Caco-2 (cell line): Measurements from ENCODE around the gene LONP1. TPM values are rescaled to one million over a fixed set of nuclear protein-coding genes. Genes with fewer than 3 reads are reported as not detected.

Experiments
- BruUV-seq: library from RNA; stranded (reverse); fragments of 400-500 nt; replicated peaks from 2 replicates; lab custom pipeline; 2021; lab: Mats Ljungman, UMichigan
- CTCF ChIA-PET: fragments of 300-600 bp; sonication (Branson Sonifier 250); formaldehyde crosslinking; loops from one replicate; lab custom pipeline; 2022; ENCODE audit warnings: antibody characterized with exemption; lab: Charles Lee
- POLR2A ChIA-PET: fragments of 300-600 bp; sonication (Branson Sonifier 250); formaldehyde crosslinking; loops from one replicate; lab custom pipeline; 2022; ENCODE audit warnings: antibody characterized with exemption; lab: Charles Lee
- DNase-seq, 2 experiments: peaks; one replicate each; pipeline versions ENCODE4 v3.0.0 to v3.0.0-alpha.2; 2020 to 2022
- H3K27me3 ChIP-seq: replicated peaks from 2 replicates; pipeline ENCODE4 v1.6.0; 2011; ENCODE audit warnings: low read length; ENCODE audit not compliant: control insufficient read depth, insufficient read depth
- H3K36me3 ChIP-seq: 2 replicates; pipeline ENCODE4 v1.5.1; 2011; ENCODE audit warnings: low read length; ENCODE audit not compliant: control insufficient read depth, insufficient read depth
- H3K4me1 ChIP-seq: fragments of 250-450 bp; sonication (Bioruptor Pico); 2 replicates; pipeline ENCODE4 v1.5.1; 2020; ENCODE audit warnings: mild to moderate bottlenecking
- H3K4me3 ChIP-seq: 2 replicates; pipeline ENCODE4 v1.5.1; 2011; ENCODE audit warnings: low read depth, mild to moderate bottlenecking, control low read depth, low read length
- H3K9me3 ChIP-seq: fragments of 250-450 bp; sonication (Bioruptor Pico); 2 replicates; pipeline ENCODE4 v1.5.1; 2020; ENCODE audit warnings: mild to moderate bottlenecking, moderate library complexity
- H3K27ac Mint-ChIP-seq: one replicate; pipeline ENCODE4 v1.8.0; 2022; ENCODE audit warnings: mixed read lengths; ENCODE audit not compliant: unreplicated experiment
- H3K27me3 Mint-ChIP-seq: one replicate; pipeline ENCODE4 v1.8.0; 2022; ENCODE audit warnings: mixed read lengths; ENCODE audit not compliant: insufficient read depth, unreplicated experiment
- H3K36me3 Mint-ChIP-seq: one replicate; pipeline ENCODE4 v1.8.0; 2022; ENCODE audit warnings: mild to moderate bottlenecking, mixed read lengths; ENCODE audit not compliant: insufficient read depth, unreplicated experiment
- H3K4me1 Mint-ChIP-seq: one replicate; pipeline ENCODE4 v1.8.0; 2022; ENCODE audit warnings: low read depth, mixed read lengths; ENCODE audit not compliant: unreplicated experiment
- H3K4me3 Mint-ChIP-seq: one replicate; pipeline ENCODE4 v1.8.0; 2022; ENCODE audit warnings: mild to moderate bottlenecking, moderate library complexity, mixed read lengths; ENCODE audit not compliant: unreplicated experiment
- H3K9me3 Mint-ChIP-seq: one replicate; pipeline ENCODE4 v1.8.0; 2022; ENCODE audit warnings: mixed read lengths; ENCODE audit not compliant: unreplicated experiment
- CTCF ChIP-seq, 2 experiments: fragments of 200-600 bp in 1 of 2; IDR thresholded peaks; 1 replicate in 1 of 2; 2 replicates in 1 of 2; pipeline versions ENCODE4 v1.5.1 to v1.8.0; 2011 to 2022; ENCODE audit warnings: antibody characterized with exemption in 1 of 2, control low read depth in 1 of 2, inconsistent platforms in 1 of 2, low read depth in 1 of 2, low read length in 1 of 2, mild to moderate bottlenecking in 1 of 2, moderate library complexity in 1 of 2; ENCODE audit not compliant: insufficient read depth in 1 of 2, severe bottlenecking in 1 of 2, unreplicated experiment in 1 of 2
- intact Hi-C: fragments of 100-400 bp; cut with micrococcal nuclease; formaldehyde crosslinking; loops from one replicate; pipeline ENCODE4 v1.10.0; 2022; ENCODE audit not compliant: unreplicated experiment
- total RNA-seq: library from RNA; stranded (reverse); gene quantifications from 2 replicates; pipeline ENCODE4 v1.2.3, GENCODE V29; 2022

The LONP1 gene
- total RNA-seq, 1 experiment from 2014 or later = 208 TPM

GRCh38 chr19:5663904-5664303, 56.0 kb downstream of the LONP1 start:
- peaks cover 8% of the 10 kb centered on the region for H3K4me1 Mint-ChIP-seq
- Histone ChIP-seq H3K4me3 (no peak overlapping the region), H3K27me3 (no peaks in the 10 kb centered on the region), H3K9me3 (no peaks in the 10 kb centered on the region), H3K36me3 (peaks cover 4% of the 10 kb centered on the region), H3K4me1 (peaks cover 4% of the 10 kb centered on the region; the same call in 1 of the 2 replicates)
- intact Hi-C loops = no loop called here
- peaks cover 96% of the 10 kb centered on the region for H3K36me3 Mint-ChIP-seq
- H3K9me3 Mint-ChIP-seq = no peaks in the 10 kb centered on the region
- CTCF ChIA-PET = no interaction called here
- H3K4me3 Mint-ChIP-seq = no peak overlapping the region
- POLR2A ChIA-PET = no interaction called here
- TF ChIP-seq CTCF (IDR thresholded peaks at IDR 0.05; ENCODE audit: insufficient read depth in 1 of 2, low read depth in 1 of 2, low read length in 1 of 2, severe bottlenecking in 1 of 2, unreplicated experiment in 1 of 2) = no peak
- no peak overlapping the region for H3K27ac Mint-ChIP-seq
- H3K27me3 Mint-ChIP-seq = no peaks in the 10 kb centered on the region
- no TSS peak for BruUV-seq
- DNase-seq = no peak

GRCh38 chr19:5661483-5661882, 58.5 kb downstream of the LONP1 start:
- H3K4me1 Mint-ChIP-seq = no peaks in the 10 kb centered on the region
- intact Hi-C loops = no loop called here
- no peak overlapping the region for H3K4me3 Mint-ChIP-seq
- no peak overlapping the region for H3K4me3 ChIP-seq
- no peaks in the 10 kb centered on the region for H3K9me3 Mint-ChIP-seq
- ChIA-PET POLR2A (no interaction called here), CTCF (no interaction called here)
- peaks cover 4% of the 10 kb centered on the region for H3K36me3 ChIP-seq
- no peak for DNase-seq
- no peaks in the 10 kb centered on the region for H3K4me1 ChIP-seq
- H3K27me3 Mint-ChIP-seq = no peaks in the 10 kb centered on the region
- H3K9me3 ChIP-seq = no peaks in the 10 kb centered on the region
- H3K27me3 ChIP-seq = no peaks in the 10 kb centered on the region
- BruUV-seq = no TSS peak
- no peak overlapping the region for H3K27ac Mint-ChIP-seq
- TF ChIP-seq CTCF (IDR thresholded peaks at IDR 0.05; ENCODE audit: insufficient read depth in 1 of 2, low read depth in 1 of 2, low read length in 1 of 2, severe bottlenecking in 1 of 2, unreplicated experiment in 1 of 2) = no peak
- H3K36me3 Mint-ChIP-seq = peaks cover 98% of the 10 kb centered on the region

- no peaks in the 10 kb centered on the region for H3K27me3 Mint-ChIP-seq
- Histone ChIP-seq H3K4me1 (no peaks in the 10 kb centered on the region), H3K36me3 (peaks cover 3% of the 10 kb centered on the region), H3K4me3 (no peak overlapping the region), H3K9me3 (no peaks in the 10 kb centered on the region), H3K27me3 (no peaks in the 10 kb centered on the region)
- DNase-seq = no peak
- H3K9me3 Mint-ChIP-seq = no peaks in the 10 kb centered on the region
- peaks cover 97% of the 10 kb centered on the region for H3K36me3 Mint-ChIP-seq
- no peak overlapping the region for H3K27ac Mint-ChIP-seq
- no peak for TF ChIP-seq CTCF (IDR thresholded peaks at IDR 0.05; ENCODE audit: insufficient read depth in 1 of 2, low read depth in 1 of 2, low read length in 1 of 2, severe bottlenecking in 1 of 2, unreplicated experiment in 1 of 2)
- POLR2A ChIA-PET = interaction anchor here (0.5 kb wide), 1 partner anchor 63 kb away, joined by 14 read pairs; no protein-coding TSS in a partner anchor
- BruUV-seq = no TSS peak
- CTCF ChIA-PET = interaction anchor here (0.7 kb wide), 1 partner anchor 18 kb away, joined by 3 read pairs; no protein-coding TSS in a partner anchor
- H3K4me1 Mint-ChIP-seq = no peaks in the 10 kb centered on the region
- intact Hi-C loops = no loop called here
- H3K4me3 Mint-ChIP-seq = no peak overlapping the region
These were observed 64.5 kb downstream of the LONP1 start for GRCh38 chr19:5655412-5655811.
